Hematopoietic multipotent progenitor cell treated with erythropoietin and hydrocortisone succinate and interleukin-3 and kit ligand, for 8 days (in vitro differentiated cells): Measurements from ENCODE around the gene OSBPL5.

Source experiments
- DNase-seq: peaks from one replicate; pipeline ENCODE4 v3.0.0-alpha.2; 2015

Gene OSBPL5

DNA sequence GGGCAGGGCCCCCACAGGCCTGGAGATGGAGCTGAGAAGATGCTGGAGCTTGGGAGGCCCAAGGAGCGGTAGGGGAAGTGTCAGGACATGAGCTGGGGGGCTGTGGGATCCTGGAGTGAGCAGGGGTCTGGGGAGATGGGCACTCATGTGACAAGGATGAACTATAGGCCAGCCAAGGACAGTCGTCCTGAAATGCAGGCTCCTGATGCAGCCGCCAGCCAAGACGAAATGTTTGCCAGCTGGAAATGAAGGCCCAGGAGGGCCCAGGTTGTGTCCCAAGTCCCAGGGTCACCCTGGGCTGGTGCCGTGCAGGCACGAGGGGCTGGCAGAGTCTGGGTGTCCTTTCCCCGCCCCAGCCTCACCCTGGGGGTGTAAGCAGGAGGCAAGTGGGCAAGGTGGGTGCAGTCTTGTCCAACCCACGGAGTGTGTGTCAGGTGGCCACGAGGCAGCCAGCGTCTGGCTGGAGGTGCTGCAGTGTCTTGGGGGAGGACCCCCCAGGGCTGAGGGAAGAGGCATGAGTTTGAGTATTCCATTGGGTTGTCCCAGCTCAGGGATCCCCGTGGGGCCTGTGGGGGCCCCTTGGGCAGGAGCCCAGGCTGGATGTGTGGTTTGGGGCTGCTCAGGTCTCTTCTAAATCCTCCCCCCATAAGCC is 32.1 kb upstream of the OSBPL5 start:
- no peak for DNase-seq

- no peak for DNase-seq
Observed at GRCh38 chr11:3196161-3197043, 31.3 kb upstream of the OSBPL5 start.

DNA sequence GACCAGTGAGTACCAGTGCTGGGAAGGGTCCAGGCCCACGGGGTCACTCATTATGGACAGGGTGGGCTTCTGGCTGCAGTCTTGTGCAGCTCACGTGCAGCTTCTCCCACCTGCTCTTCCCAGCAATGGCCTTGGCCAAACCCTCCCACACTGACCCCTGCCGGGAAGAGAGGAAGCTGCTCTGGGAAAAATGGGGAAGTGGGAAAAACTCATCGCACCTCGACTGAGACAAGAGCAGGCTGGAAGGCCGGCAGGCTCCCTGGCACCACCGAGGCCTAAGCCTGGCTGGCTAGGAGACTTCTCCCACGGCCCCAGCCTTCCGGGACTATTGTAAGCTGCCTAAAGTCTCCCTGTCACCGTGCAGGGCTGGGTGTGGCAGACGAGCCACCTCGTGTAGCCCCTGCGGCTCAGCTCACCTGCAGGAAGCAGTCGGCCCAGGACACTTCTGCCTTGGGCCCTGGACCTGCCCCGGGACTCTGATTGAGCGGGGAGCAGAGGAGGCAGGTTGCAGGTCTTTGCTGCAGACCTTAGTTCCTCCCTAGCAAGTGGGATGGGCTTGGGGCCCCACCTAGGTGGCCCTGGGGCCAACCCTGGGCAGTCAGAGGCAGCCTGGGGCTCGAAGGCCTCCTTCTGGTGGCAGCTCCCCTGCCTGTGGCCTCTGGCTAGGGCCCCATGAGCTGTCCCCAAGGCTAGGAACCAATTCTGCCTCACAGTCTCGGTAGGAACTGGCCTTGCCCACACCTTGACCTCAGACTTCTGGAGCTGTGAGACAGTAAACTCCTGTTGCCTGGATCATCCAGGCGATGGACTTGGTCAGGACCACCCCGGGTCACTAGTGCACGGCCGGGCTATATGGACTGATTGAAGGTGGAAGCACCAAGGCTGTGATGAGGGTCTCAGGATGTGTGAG is 30.4 kb upstream of the OSBPL5 start:
- no peak for DNase-seq

GRCh38 chr11:3194016-3194816 is 29.1 kb upstream of the OSBPL5 start:
- no peak for DNase-seq

DNA sequence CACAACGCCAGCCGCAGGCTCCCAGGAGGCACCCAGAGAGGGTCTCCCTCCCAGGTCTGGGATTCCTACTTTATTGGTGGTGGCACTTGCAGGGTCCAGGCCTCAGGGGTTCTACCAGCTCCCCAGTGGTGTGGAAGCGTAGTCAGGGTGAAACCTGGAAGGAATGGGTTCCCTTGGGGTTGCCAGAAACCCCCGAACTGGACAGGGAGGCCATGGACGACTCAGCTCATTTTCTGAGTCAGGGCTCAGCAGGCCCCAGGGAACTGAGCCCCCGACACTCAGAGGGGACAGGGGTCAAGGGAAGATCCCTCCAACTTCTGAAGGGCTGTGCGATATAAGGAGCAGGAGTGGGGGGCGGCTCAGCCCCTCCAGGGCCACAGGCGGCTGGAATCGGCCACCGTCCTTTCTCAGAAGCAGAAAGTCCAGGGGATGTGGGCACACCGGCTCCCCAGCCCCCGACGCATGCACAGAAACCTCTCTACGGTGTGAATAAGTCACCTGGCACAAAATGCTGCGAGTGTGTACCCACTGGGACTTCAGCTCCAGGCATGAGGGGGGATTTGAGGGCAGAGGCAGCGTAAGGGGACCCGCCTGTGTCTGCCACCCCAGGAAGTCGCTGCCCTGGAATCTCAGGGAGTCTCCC is 28.4 kb upstream of the OSBPL5 start:
- DNase-seq = no peak

GRCh38 chr11:3192511-3193372 is 27.6 kb upstream of the OSBPL5 start:
- no peak for DNase-seq

DNA sequence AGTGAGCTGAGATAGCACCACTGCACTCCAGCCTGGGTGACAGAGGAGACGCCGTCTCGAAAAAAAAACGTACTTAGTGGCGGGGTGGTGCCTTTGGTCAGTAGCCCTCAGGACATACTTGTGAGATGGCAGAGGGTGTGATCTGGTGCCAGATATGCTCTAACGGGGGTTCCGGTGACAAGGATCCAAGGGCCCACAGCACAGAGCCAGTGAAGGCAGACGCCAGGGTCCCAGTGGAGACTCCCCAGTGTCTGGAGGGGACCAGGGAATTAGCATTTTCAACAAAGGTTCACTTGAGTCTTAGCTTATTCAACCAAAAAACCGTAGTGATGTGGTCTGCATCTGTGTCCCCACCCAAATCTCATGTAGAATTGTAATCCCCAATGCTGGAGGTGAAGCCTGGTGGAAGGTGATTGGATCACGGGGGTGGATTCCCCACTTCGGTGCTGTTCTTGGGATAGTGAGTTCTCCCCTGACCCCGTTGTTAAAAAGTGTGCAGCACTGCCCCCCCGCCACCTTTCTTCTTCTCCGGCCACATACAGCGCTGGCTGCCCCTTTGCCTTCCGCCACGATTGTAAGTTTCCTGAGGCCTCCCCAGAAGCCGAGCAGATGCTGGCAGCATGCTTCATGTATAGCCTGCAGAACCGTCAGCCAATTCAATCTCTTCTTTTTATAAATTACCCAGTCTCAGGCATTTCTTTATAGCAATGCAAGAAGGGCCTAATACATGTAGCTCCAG is 26.6 kb upstream of the OSBPL5 start:
- DNase-seq = no peak

GRCh38 chr11:3190600-3190999 is 25.5 kb upstream of the OSBPL5 start:
- no peak for DNase-seq

DNA sequence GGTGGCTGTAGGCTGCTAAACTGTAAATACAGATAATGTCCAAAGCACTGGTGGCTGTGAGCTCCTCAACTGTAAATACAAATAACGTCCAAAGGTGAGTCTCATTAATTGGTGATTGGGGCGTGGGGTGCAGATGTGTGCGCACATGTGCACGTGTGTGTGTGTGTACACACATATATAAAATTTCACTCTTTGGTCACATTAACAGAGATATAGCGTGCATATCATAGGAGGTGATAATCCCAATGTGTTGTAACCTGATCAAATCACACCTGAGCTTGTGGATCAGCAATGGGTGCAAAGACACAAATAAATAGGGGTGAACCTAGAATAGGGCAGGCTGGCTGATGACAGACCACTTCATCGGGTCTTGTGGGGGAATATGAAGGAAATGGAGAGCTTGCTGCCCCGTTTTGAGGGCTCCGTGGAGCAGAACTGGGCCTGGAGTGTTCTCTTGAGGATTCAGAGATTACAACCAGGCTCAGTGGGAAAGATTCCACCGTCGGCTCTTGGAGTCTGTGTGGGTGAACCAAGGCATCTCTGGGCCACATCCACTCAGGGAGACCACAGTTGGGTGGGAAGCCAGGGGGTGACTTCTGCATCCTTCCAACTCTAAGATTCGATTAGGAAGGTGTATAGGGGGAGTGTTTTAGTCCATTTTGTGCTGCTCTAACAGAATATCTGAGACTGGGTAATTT is 24.9 kb upstream of the OSBPL5 start:
- DNase-seq = no peak

- no peak for DNase-seq
Observed at GRCh38 chr11:3189196-3189843, 24.2 kb upstream of the OSBPL5 start.

DNA sequence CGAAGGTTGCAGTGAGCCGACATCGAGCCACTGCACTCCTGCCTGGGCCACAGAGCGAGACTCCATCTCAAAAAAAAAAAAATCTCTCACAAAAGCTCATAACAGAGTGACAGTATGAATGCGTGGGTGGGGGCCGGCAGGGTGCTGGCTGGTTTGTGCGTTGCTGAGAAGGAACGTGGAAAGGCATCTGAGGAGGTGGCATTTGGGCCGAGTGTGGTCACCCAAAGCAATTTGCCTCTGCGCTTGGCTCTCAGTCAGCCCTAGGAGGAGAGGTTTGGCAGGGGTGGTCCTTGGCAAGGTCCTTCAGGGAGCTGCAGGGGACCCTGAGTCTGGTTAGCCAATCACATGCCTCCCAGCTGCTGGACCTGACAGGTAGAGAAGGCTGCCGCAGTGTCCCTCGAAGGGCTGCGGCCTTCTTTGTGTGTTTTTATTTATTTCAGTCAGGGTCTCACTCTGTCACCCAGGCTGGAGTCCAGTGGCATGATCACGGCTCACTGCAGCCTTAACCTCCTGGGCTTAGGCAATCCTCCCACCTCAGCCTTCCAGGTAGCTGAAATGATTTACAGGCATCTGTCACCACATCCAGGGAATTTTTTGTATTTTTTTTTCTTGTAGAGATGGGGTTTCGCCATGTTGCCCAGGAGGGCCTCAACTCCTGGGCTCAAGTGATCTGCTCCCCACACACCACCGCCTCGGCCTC is 23.5 kb upstream of the OSBPL5 start:
- DNase-seq = no peak

DNA sequence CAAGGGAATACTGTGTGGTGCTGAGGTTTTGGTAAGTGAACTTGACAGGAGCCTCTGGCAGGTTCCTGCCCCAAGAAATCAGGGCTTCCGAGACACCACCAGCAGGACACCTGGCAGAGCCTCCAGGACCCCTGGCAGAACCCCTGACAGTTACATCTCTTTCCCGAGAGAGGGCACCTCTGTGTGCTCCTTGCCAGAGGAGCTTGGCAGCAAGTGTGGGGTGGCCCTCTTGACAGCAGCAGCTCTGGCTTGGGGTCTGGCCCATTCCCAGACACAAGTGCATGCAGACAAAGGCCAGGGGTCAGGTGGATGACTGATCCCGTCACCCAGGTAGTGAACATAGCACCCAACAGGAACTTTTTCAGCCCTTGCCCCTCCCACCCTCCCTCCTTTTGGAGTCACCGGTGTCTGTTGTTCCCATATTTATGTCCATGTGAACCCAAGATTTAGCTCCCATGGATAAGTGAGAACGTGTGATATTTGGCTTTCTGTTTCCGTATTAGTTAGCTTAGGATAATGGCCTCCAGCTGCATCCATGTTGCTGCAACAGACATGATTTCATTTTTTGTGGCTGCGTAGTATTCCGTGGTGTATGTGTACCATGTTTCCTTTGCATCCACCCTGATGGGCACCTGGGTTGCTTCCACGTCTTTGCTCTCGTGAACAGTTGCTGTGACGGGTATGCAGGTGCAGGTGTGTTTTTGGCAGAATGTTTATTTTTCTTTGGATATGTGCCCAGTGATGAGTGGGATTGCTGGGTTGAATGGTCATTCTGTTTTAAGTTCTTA is 21.2 kb upstream of the OSBPL5 start:
- DNase-seq = no peak

DNA sequence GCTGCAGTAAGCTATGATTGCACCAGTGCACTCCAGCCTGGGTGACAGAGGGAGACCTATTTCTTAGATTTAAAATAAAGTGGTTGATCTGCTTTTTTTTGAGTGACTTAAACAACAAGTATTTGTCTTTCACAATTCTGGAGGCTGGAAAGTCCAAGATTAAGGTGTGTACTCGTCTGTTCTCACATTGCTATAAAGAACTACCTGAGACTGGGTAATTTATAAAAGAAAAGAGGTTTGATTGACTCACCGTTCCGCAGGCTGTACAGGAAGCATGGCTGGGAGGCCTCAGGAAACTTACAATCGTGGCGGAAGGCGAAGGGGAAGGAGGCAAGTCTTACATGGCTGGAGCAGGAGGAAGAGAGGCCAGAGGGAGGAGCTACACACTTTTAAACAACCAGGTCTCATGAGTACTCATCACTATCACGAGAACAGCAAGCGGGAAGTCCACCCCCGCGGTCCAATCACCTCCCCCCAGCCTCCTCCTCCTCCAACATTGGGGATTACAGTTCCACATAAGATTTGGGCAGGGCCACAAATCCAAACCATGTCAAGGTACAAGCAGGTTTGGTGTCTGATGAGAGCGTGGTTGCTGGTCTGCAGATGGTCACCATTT is 19.7 kb upstream of the OSBPL5 start:
- no peak for DNase-seq

- no peak for DNase-seq
Observed at GRCh38 chr11:3183523-3183922, 18.4 kb upstream of the OSBPL5 start.

DNA sequence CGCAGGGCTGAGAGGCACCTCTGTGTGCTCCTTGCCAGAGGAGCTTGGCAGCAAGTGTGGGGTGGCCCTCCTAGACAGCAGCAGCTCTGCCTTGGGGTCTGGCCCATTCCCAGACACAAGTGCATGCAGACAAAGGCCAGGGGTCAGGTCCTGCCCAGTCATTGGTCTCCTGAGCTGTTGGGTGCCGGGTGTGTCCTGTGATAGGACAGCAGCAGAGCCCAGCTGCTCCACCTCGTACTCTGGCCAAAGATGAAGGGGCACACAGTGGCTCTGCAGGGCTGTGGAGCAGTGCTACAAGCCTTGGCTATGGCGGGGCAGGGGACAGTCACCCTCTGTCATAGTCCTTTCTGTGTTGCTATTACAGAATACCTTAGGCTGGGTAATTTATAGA is 17.3 kb upstream of the OSBPL5 start:
- no peak for DNase-seq

DNA sequence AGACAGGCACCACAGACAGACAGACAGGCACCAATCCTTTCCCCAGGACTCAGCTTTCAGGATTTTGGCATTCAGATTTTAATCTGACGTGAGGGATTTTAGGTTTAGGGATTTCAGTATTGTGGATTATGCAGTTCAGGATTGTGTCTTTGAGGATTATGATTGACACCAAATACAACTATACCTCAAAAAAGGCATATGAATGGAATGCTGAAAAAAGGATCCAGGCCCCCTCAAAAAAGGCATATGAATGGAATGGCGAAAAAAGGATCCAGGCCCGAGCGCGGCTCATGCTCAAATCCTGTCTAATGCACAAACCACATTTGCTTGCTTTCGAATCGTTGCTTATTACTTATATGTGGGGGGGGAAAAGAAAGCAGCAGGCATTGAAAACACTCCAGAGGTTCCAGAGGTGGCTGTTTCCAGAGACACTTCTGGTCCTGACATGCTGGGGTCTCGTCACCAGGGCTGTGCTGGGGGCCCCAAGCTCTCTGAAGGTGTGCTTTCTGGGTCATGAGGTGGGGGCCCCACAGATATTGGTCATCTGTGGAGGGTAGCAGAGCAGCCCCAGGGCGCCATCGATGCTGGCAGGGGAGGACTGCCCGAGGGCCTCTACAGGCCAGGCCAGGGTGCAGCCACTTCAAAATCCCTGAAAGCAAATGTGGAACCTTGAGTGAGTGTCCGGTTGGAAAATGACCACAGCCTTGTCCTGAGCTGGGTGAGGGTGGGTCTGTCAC is 16.8 kb upstream of the OSBPL5 start:
- DNase-seq = no peak
